Osteoblast (primary cell): ENCODE data around the gene CENPU. TPM values are rescaled to one million over a fixed set of nuclear protein-coding genes. Genes with fewer than 3 reads are reported as not detected.
A peak's percentile ranks its signal among the peaks of the same experiment; 100 is the strongest.

Experiments
- DNase-seq: peaks from one replicate; pipeline ENCODE4 v3.0.0; 2011; ENCODE audit warnings: low spot score, mixed read lengths; ENCODE audit not compliant: insufficient read length; ENCODE audit errors: missing footprints
- H2AFZ ChIP-seq: 2 replicates; pipeline ENCODE4 v1.6.0; 2011; ENCODE audit warnings: mild to moderate bottlenecking, low read length
- H3K27ac ChIP-seq: 2 replicates; pipeline ENCODE4 v1.5.1; 2011; ENCODE audit warnings: mild to moderate bottlenecking, low read depth, low read length, moderate library complexity
- H3K27me3 ChIP-seq: 2 replicates; pipeline ENCODE4 v1.6.0; 2012; ENCODE audit warnings: mild to moderate bottlenecking, control low read depth, inconsistent platforms, low read length, moderate library complexity; ENCODE audit not compliant: insufficient read depth
- H3K36me3 ChIP-seq: 2 replicates; pipeline ENCODE4 v1.5.1; 2011; ENCODE audit warnings: mild to moderate bottlenecking, low read length, control low read depth, moderate library complexity; ENCODE audit not compliant: insufficient read depth
- H3K4me1 ChIP-seq: 2 replicates; pipeline ENCODE4 v1.5.1; 2011; ENCODE audit warnings: mild to moderate bottlenecking, low read length, control low read depth, moderate library complexity; ENCODE audit not compliant: insufficient read depth
- H3K4me2 ChIP-seq: 2 replicates; pipeline ENCODE4 v1.6.0; 2011; ENCODE audit warnings: mild to moderate bottlenecking, low read length; ENCODE audit not compliant: insufficient read depth
- H3K4me3 ChIP-seq: fragments of 200-600 bp; sonication (generic); 3 replicates; pipeline ENCODE4 v1.5.1; 2012; ENCODE audit warnings: mild to moderate bottlenecking, low read length, inconsistent platforms; ENCODE audit not compliant: insufficient read depth
- H3K79me2 ChIP-seq: 2 replicates; pipeline ENCODE4 v1.6.0; 2012; ENCODE audit warnings: mild to moderate bottlenecking, low read length, control low read depth, inconsistent platforms; ENCODE audit not compliant: insufficient read depth
- H3K9me3 ChIP-seq: 2 replicates; pipeline ENCODE4 v1.5.1; 2011; ENCODE audit warnings: low read depth, low read length, control low read depth
- H4K20me1 ChIP-seq: 2 replicates; pipeline ENCODE4 v1.6.0; 2012; ENCODE audit warnings: mild to moderate bottlenecking, low read length, control low read depth; ENCODE audit not compliant: insufficient read depth
- total RNA-seq: library from RNA; depleted of rRNA; stranded (reverse); fragments of >200 nt; gene quantifications from 2 replicates; pipeline ENCODE4 v1.2.3, GENCODE V29; 2012
- TF ChIP-seq, protein P1 (sequence below): IDR thresholded peaks from 2 replicates; pipeline ENCODE4 v1.5.1; 2011; ENCODE audit warnings: mild to moderate bottlenecking, low read depth, low read length, moderate library complexity; ENCODE audit errors: extremely low read depth

The CENPU gene
- total RNA-seq, 1 donor, result 5.1 TPM

DNA sequence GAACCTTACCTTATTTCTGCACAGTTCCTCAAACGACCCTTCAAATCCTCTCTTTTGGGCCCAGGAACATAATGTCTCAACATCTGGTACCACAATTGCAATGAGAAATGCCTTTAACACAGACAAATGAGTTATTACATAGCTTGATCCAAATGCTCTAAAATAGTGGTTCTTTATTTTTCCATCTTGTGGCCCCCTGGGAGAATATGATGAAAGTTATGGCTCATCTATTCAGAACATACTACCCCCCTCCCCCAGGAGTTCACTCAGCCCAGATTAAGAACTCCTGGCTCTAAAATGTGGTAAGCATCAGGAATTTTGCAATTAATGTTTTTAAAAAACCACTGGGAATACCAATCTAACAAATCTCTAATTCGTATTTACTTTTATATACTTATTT is 23.9 kb upstream of the CENPU start:
- no peak overlapping the region for H3K27ac ChIP-seq
- no peak for DNase-seq
- no peak overlapping the region for H3K4me3 ChIP-seq
- H4K20me1 ChIP-seq, result no peaks in the 10 kb centered on the region
- H3K79me2 ChIP-seq, result no peaks in the 10 kb centered on the region
- TF ChIP-seq, protein P1, sequence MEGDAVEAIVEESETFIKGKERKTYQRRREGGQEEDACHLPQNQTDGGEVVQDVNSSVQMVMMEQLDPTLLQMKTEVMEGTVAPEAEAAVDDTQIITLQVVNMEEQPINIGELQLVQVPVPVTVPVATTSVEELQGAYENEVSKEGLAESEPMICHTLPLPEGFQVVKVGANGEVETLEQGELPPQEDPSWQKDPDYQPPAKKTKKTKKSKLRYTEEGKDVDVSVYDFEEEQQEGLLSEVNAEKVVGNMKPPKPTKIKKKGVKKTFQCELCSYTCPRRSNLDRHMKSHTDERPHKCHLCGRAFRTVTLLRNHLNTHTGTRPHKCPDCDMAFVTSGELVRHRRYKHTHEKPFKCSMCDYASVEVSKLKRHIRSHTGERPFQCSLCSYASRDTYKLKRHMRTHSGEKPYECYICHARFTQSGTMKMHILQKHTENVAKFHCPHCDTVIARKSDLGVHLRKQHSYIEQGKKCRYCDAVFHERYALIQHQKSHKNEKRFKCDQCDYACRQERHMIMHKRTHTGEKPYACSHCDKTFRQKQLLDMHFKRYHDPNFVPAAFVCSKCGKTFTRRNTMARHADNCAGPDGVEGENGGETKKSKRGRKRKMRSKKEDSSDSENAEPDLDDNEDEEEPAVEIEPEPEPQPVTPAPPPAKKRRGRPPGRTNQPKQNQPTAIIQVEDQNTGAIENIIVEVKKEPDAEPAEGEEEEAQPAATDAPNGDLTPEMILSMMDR, result no peak
- H2AFZ ChIP-seq, result no peak overlapping the region
- no peaks in the 10 kb centered on the region for H3K9me3 ChIP-seq
- no peaks in the 10 kb centered on the region for H3K36me3 ChIP-seq
- H3K27me3 ChIP-seq, result no peaks in the 10 kb centered on the region
- H3K4me1 ChIP-seq, result peaks cover 25% of the 10 kb centered on the region
- no peak overlapping the region for H3K4me2 ChIP-seq

DNA sequence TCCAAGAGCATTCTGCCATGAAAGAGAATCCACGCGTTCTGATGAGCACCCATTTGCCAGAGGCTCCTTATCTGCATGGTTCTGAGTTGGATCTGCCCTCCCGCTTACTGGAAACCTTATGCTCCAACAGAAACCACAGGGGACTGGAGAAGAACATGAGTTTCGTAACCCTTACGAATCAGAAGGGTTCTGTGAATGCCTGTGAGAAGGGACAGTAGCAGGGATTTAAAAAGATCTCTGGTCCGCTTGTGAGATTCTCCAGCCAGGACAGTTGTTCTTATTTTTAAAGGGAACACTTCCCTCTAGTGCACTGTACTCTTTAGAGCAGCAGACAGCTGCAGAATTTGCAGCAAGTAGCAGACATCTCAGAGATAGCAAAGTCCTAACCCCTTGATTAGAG is 22.5 kb upstream of the CENPU start:
- no peak for DNase-seq
- H3K4me3 ChIP-seq, result no peak overlapping the region
- no peak overlapping the region for H3K4me2 ChIP-seq

GRCh38 chr4:184755278-184755677 is 21.4 kb upstream of the CENPU start:
- Histone ChIP-seq H3K79me2 (no peaks in the 10 kb centered on the region), H3K4me3 (no peak overlapping the region), H3K4me1 (peaks cover 25% of the 10 kb centered on the region), H2AFZ (no peak overlapping the region), H3K9me3 (no peaks in the 10 kb centered on the region), H3K27ac (no peak overlapping the region), H3K36me3 (no peaks in the 10 kb centered on the region), H3K4me2 (peak overlapping the region; percentile 26), H4K20me1 (no peaks in the 10 kb centered on the region), H3K27me3 (no peaks in the 10 kb centered on the region)
- TF ChIP-seq, protein P1, result no peak
- peak; percentile 83 for DNase-seq

More for the DNA sequence above, 22.5 kb upstream of the CENPU start:
- TF ChIP-seq, protein P1, result no peak
- Histone ChIP-seq H4K20me1 (no peaks in the 10 kb centered on the region), H3K9me3 (no peaks in the 10 kb centered on the region), H3K27me3 (no peaks in the 10 kb centered on the region), H3K36me3 (no peaks in the 10 kb centered on the region), H2AFZ (no peak overlapping the region), H3K79me2 (no peaks in the 10 kb centered on the region), H3K4me1 (peaks cover 25% of the 10 kb centered on the region), H3K27ac (no peak overlapping the region)

DNA sequence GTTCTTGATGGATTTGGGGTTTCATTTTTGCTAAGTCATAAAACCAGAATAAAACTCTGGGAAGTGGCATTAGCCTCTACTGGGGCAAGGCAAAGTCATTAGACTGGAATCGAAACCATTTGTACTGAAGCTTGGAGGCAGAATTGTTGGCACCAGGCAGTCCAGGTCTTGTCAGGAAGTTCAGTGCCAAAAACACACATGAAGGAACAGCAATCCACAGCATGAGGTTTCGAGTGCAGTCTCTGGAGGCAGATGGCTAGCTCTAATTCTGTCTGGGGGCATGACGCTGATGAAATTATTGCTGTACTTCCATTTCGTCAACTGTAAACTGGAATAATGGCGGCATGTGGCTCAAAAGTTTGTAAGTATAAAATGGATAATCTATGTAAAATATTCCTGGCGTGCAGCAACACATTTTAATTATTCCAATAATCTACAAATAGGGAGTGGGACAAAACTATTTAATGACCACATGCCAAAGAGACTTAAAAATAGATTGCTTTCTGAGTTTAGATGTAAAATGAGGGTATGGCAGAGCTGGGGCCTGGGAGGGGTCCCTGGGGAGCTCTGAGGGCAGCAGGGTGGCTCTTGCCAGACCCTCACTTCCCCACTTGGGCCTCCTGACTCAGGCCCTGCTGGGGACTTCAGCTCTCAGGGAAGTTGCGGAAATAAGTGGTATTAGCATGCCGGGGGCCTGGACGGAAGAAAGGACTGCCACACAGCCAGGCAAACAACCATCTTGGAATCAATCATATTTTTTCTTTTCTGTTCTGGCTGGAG is 18.8 kb upstream of the CENPU start:
- no peaks in the 10 kb centered on the region for H3K79me2 ChIP-seq
- H3K27me3 ChIP-seq, result no peaks in the 10 kb centered on the region
- no peaks in the 10 kb centered on the region for H3K9me3 ChIP-seq
- peaks cover 22% of the 10 kb centered on the region for H3K4me1 ChIP-seq
- no peak overlapping the region for H3K4me3 ChIP-seq
- no peak overlapping the region for H3K4me2 ChIP-seq
- H3K36me3 ChIP-seq, result no peaks in the 10 kb centered on the region
- H4K20me1 ChIP-seq, result no peaks in the 10 kb centered on the region
- TF ChIP-seq, protein P1, result no peak
- H2AFZ ChIP-seq, result no peak overlapping the region
- H3K27ac ChIP-seq, result no peak overlapping the region
- DNase-seq, result no peak
